Skeletal muscle cell (primary cell): ENCODE measurements around the gene GPHA2.
A peak's percentile ranks its signal among the peaks of the same experiment; 100 is the strongest.

Source experiments
- DNase-seq: peaks from one replicate; pipeline ENCODE4 v3.0.0-alpha.2; 2010; ENCODE audit warnings: low read depth
- H3K4me3 ChIP-seq: 2 replicates; pipeline ENCODE4 v1.5.1; 2011; ENCODE audit warnings: low read depth, mild to moderate bottlenecking, control low read depth, low read length, moderate library complexity

GPHA2 gene

GRCh38 chr11:64894070-64894811 is 41.5 kb downstream of the GPHA2 start:
- DNase-seq, result no peak
- no peak overlapping the region for H3K4me3 ChIP-seq

- no peak overlapping the region for H3K4me3 ChIP-seq
- no peak for DNase-seq
Observed at GRCh38 chr11:64893194-64894069, 42.3 kb downstream of the GPHA2 start.

- DNase-seq, result no peak
- H3K4me3 ChIP-seq, result no peak overlapping the region
Observed at GRCh38 chr11:64892838-64893193, 42.9 kb downstream of the GPHA2 start.

GRCh38 chr11:64892411-64892831 is 43.3 kb downstream of the GPHA2 start:
- no peak for DNase-seq
- H3K4me3 ChIP-seq, result no peak overlapping the region

- DNase-seq, result no peak
- no peak overlapping the region for H3K4me3 ChIP-seq
Observed at GRCh38 chr11:64891880-64892279, 43.8 kb downstream of the GPHA2 start.

GRCh38 chr11:64891215-64891848 is 44.4 kb downstream of the GPHA2 start:
- DNase-seq, result no peak
- H3K4me3 ChIP-seq, result no peak overlapping the region

- H3K4me3 ChIP-seq, result no peak overlapping the region
- DNase-seq, result no peak
Observed at GRCh38 chr11:64890522-64890939, 45.2 kb downstream of the GPHA2 start.

- H3K4me3 ChIP-seq, result no peak overlapping the region
- no peak for DNase-seq
Observed at GRCh38 chr11:64888729-64889511, 46.8 kb downstream of the GPHA2 start.

GRCh38 chr11:64888406-64888728 is 47.3 kb downstream of the GPHA2 start:
- no peak for DNase-seq
- H3K4me3 ChIP-seq, result no peak overlapping the region

- no peak overlapping the region for H3K4me3 ChIP-seq
- DNase-seq, result no peak
Observed at GRCh38 chr11:64887757-64888405, 47.8 kb downstream of the GPHA2 start.

GRCh38 chr11:64887234-64887756 is 48.4 kb downstream of the GPHA2 start:
- H3K4me3 ChIP-seq, result no peak overlapping the region
- no peak for DNase-seq

GRCh38 chr11:64885367-64886286 is 50.1 kb downstream of the GPHA2 start:
- no peak overlapping the region for H3K4me3 ChIP-seq

More at GRCh38 chr11:64885367-64886286, 50.1 kb downstream of the GPHA2 start:
- peak; percentile 57 for DNase-seq
